ENCODE measurements around the gene KRT83. TPM values are rescaled to one million over a fixed set of nuclear protein-coding genes. Genes with fewer than 3 reads are reported as not detected.

The KRT83 gene
- polyA plus RNA-seq, 3 donors = not detected

- no peak overlapping the region for H3K4me3 Mint-ChIP-seq
Measured at GRCh38 chr12:52267699-52268098, 53.5 kb downstream of the KRT83 start.

GRCh38 chr12:52267266-52267665, 53.9 kb downstream of the KRT83 start:
- Histone ChIP-seq H3K9me3 (replicated peaks in 1 of 2; ENCODE audit: control insufficient read depth in 1 of 2, insufficient read depth in 1 of 2, low read length in 2 of 2) (no peaks in the 10 kb centered on the region), H3K79me2 (ENCODE audit: insufficient read depth, low read length) (no peaks in the 10 kb centered on the region), H3K36me3 (replicated peaks in 1 of 2; ENCODE audit: control insufficient read depth in 1 of 2, insufficient read depth in 2 of 2, low read length in 2 of 2) (no peaks in the 10 kb centered on the region), H3K27ac (ENCODE audit: low read depth in 1 of 2, low read length in 2 of 2) (no peak overlapping the region), H2AFZ (ENCODE audit: insufficient read depth, low read depth, low read length, poor library complexity, severe bottlenecking) (no peak overlapping the region), H3K27me3 (ENCODE audit: control insufficient read depth in 2 of 2, insufficient read depth in 2 of 2, low read length in 2 of 2) (peaks cover 6 to 15% of the 10 kb centered on the region in 2 donors), H3K9ac (ENCODE audit: insufficient read depth, low read length, poor library complexity, severe bottlenecking) (no peak overlapping the region), H3K4me1 (ENCODE audit: control insufficient read depth in 1 of 2, insufficient read depth in 2 of 2, low read length in 2 of 2) (peaks cover 11 to 27% of the 10 kb centered on the region in 2 donors), H4K20me1 (ENCODE audit: insufficient read depth, low read length) (no peaks in the 10 kb centered on the region), H3K4me2 (replicated peaks; ENCODE audit: extremely low read depth, low read length, poor library complexity, severe bottlenecking) (no peak overlapping the region), H3K4me3 (replicated peaks in 1 of 3; ENCODE audit: low read depth in 2 of 3, low read length in 3 of 3) (no peak overlapping the region)
- no peak for TF ChIP-seq CTCF (IDR thresholded peaks at IDR 0.05)
- Mint-ChIP-seq H3K9me3 (peaks cover 0 to 5% (median 0%) of the 10 kb centered on the region in 7 donors), H3K4me3 (no peak overlapping the region), H3K27ac (no peak overlapping the region), H3K36me3 (no peaks in the 10 kb centered on the region), H3K4me1 (peaks cover 21% of the 10 kb centered on the region), H3K27me3 (ENCODE audit: low read depth in 3 of 3) (peaks cover 12 to 34% (median 18%) of the 10 kb centered on the region in 3 donors)
- intact Hi-C loops (cut with micrococcal nuclease) = no loop called here
- WGBS (ENCODE audit: insufficient coverage) = 96% methylated on average over 3 of the region's 3 CpGs
- DNase-seq = no peak

More at GRCh38 chr12:52267699-52268098, 53.5 kb downstream of the KRT83 start:
- 78% methylated on average over 1 of the region's 3 CpGs for WGBS (ENCODE audit: insufficient coverage)
- H3K36me3 ChIP-seq (replicated peaks in 1 of 2; ENCODE audit: control insufficient read depth in 1 of 2, insufficient read depth in 2 of 2, low read length in 2 of 2) = no peaks in the 10 kb centered on the region
- no peak overlapping the region for H3K4me3 ChIP-seq (replicated peaks in 1 of 3; ENCODE audit: low read depth in 2 of 3, low read length in 3 of 3)
- peaks cover 11 to 27% of the 10 kb centered on the region in 2 donors for H3K4me1 ChIP-seq (ENCODE audit: control insufficient read depth in 1 of 2, insufficient read depth in 2 of 2, low read length in 2 of 2)
- Mint-ChIP-seq H3K36me3 (no peaks in the 10 kb centered on the region), H3K27me3 (ENCODE audit: low read depth in 3 of 3) (peaks cover 10 to 31% (median 13%) of the 10 kb centered on the region in 3 donors), H3K27ac (no peak overlapping the region), H3K9me3 (peaks cover 0 to 5% (median 0%) of the 10 kb centered on the region in 7 donors), H3K4me1 (peaks cover 21% of the 10 kb centered on the region)
- peaks cover 6 to 14% of the 10 kb centered on the region in 2 donors for H3K27me3 ChIP-seq (ENCODE audit: control insufficient read depth in 2 of 2, insufficient read depth in 2 of 2, low read length in 2 of 2)
- no peak overlapping the region for H2AFZ ChIP-seq (ENCODE audit: insufficient read depth, low read depth, low read length, poor library complexity, severe bottlenecking)
- no peaks in the 10 kb centered on the region for H3K9me3 ChIP-seq (replicated peaks in 1 of 2; ENCODE audit: control insufficient read depth in 1 of 2, insufficient read depth in 1 of 2, low read length in 2 of 2)
- H3K79me2 ChIP-seq (ENCODE audit: insufficient read depth, low read length) = no peaks in the 10 kb centered on the region
- no peak for DNase-seq
- H3K9ac ChIP-seq (ENCODE audit: insufficient read depth, low read length, poor library complexity, severe bottlenecking) = no peak overlapping the region
- H3K4me2 ChIP-seq (replicated peaks; ENCODE audit: extremely low read depth, low read length, poor library complexity, severe bottlenecking) = no peak overlapping the region
- no peak for TF ChIP-seq CTCF (IDR thresholded peaks at IDR 0.05)
- intact Hi-C loops (cut with micrococcal nuclease) = no loop called here
- no peak overlapping the region for H3K27ac ChIP-seq (ENCODE audit: low read depth in 1 of 2, low read length in 2 of 2)
- H4K20me1 ChIP-seq (ENCODE audit: insufficient read depth, low read length) = no peaks in the 10 kb centered on the region

Measured in CD14-positive monocyte (primary cell).